Left renal cortex interstitium (tissue), 4 donors: ENCODE measurements around the gene CDK5RAP3. TPM values are rescaled to one million over a fixed set of nuclear protein-coding genes. Genes with fewer than 3 reads are reported as not detected.
A peak's percentile ranks its signal among the peaks of the same experiment; 100 is the strongest.
"Not testable (repeated sequence)": the region's sequence is repeated elsewhere in the genome, so short reads cannot be mapped to it uniquely, and the experiment has no call there.

Source experiments
- DNase-seq, 4 donors: peaks; one replicate each; pipeline ENCODE4 v3.0.0-alpha.2; 2013; ENCODE audit warnings: low read depth in 4 of 4, low spot score in 2 of 4, missing footprints in 1 of 4
- polyA plus RNA-seq, 4 donors: library from polyadenylated mRNA; unstranded; fragments of 120-200 nt; gene quantifications; one replicate each; pipeline ENCODE4 v1.2.1, GENCODE V29; 2013; ENCODE audit not compliant: insufficient read length in 4 of 4

Gene CDK5RAP3
- polyA plus RNA-seq, 4 donors: 120 to 197 (median 146) TPM

- no peak for DNase-seq
These were observed 2.6 kb downstream of the CDK5RAP3 start for GRCh38 chr17:47973541-47973940.

GRCh38 chr17:47975189-47975822 is 4.4 kb downstream of the CDK5RAP3 start:
- DNase-seq: no peak

- DNase-seq: no peak
These were observed 4.9 kb downstream of the CDK5RAP3 start for GRCh38 chr17:47975823-47976205.

GRCh38 chr17:47978324-47978723 is 7.4 kb downstream of the CDK5RAP3 start:
- no peak for DNase-seq

- no peak for DNase-seq
These were observed 9.6 kb downstream of the CDK5RAP3 start for GRCh38 chr17:47980541-47980940.

GRCh38 chr17:47981462-47981861 is 10.5 kb downstream of the CDK5RAP3 start:
- no peak for DNase-seq

GRCh38 chr17:47982091-47982617 is 11.2 kb downstream of the CDK5RAP3 start:
- no peak for DNase-seq

GRCh38 chr17:47982645-47983390 is 11.9 kb downstream of the CDK5RAP3 start:
- no peak for DNase-seq

- DNase-seq: no peak
These were observed 12.7 kb downstream of the CDK5RAP3 start for GRCh38 chr17:47983492-47984223.

GRCh38 chr17:47986520-47986919 is 15.6 kb downstream of the CDK5RAP3 start:
- no peak for DNase-seq

- DNase-seq: peak in 1 of 4 donors; percentile 64
These were observed 16.4 kb downstream of the CDK5RAP3 start for GRCh38 chr17:47987240-47987835.

GRCh38 chr17:47988445-47988844 is 17.5 kb downstream of the CDK5RAP3 start:
- not testable (repeated sequence) for DNase-seq

GRCh38 chr17:47989159-47989558 is 18.2 kb downstream of the CDK5RAP3 start:
- no peak for DNase-seq

- DNase-seq: no peak
These were observed 18.8 kb downstream of the CDK5RAP3 start for GRCh38 chr17:47989700-47990099.

GRCh38 chr17:47990962-47991731 is 20.2 kb downstream of the CDK5RAP3 start:
- DNase-seq: no peak

GRCh38 chr17:47992216-47992615 is 21.3 kb downstream of the CDK5RAP3 start:
- no peak for DNase-seq

- DNase-seq: no peak
These were observed 22.2 kb downstream of the CDK5RAP3 start for GRCh38 chr17:47993031-47993564.

GRCh38 chr17:47993964-47994363 is 23.1 kb downstream of the CDK5RAP3 start:
- no peak for DNase-seq

GRCh38 chr17:47994724-47995123 is 23.8 kb downstream of the CDK5RAP3 start:
- DNase-seq: no peak
